Hepatocyte (in vitro differentiated cells): Measurements from ENCODE around the gene RANBP6. TPM values are rescaled to one million over a fixed set of nuclear protein-coding genes. Genes with fewer than 3 reads are reported as not detected.

Experiments used
- DNase-seq: peaks from one replicate; pipeline ENCODE4 v3.0.0-alpha.2; 2016; ENCODE audit warnings: low spot score
- H2AFZ ChIP-seq: fragments of 200-600 bp; sonication (generic); 2 replicates; pipeline ENCODE4 v1.6.0; 2016; ENCODE audit warnings: antibody characterized with exemption, mild to moderate bottlenecking
- H3K27ac ChIP-seq: fragments of 200-600 bp; sonication (generic); 2 replicates; pipeline ENCODE4 v1.5.1; 2016; ENCODE audit warnings: mild to moderate bottlenecking
- H3K27me3 ChIP-seq: fragments of 200-600 bp; sonication (generic); 2 replicates; pipeline ENCODE4 v1.6.1; 2016
- H3K36me3 ChIP-seq: fragments of 200-600 bp; sonication (generic); replicated peaks from 2 replicates; pipeline ENCODE4 v1.5.1; 2016; ENCODE audit warnings: low read depth; ENCODE audit not compliant: insufficient read depth
- H3K4me1 ChIP-seq: fragments of 200-600 bp; sonication (generic); 2 replicates; pipeline ENCODE4 v1.5.1; 2016; ENCODE audit warnings: mild to moderate bottlenecking, moderate library complexity; ENCODE audit not compliant: insufficient read depth
- H3K4me2 ChIP-seq: fragments of 200-600 bp; sonication (generic); 2 replicates; pipeline ENCODE4 v1.6.0; 2016
- H3K4me3 ChIP-seq: fragments of 200-600 bp; sonication (generic); 2 replicates; pipeline ENCODE4 v1.5.1; 2016; ENCODE audit warnings: mild to moderate bottlenecking
- H3K79me2 ChIP-seq: fragments of 200-600 bp; sonication (generic); 2 replicates; pipeline ENCODE4 v1.6.0; 2017; ENCODE audit warnings: mild to moderate bottlenecking
- H3K9me2 ChIP-seq: fragments of 200-600 bp; sonication (generic); replicated peaks from 2 replicates; pipeline ENCODE4 v1.6.0; 2017; ENCODE audit warnings: mild to moderate bottlenecking; ENCODE audit not compliant: insufficient read depth
- H3K9me3 ChIP-seq: fragments of 200-600 bp; sonication (generic); 2 replicates; pipeline ENCODE4 v1.5.1; 2016; ENCODE audit warnings: low read depth, mild to moderate bottlenecking
- H4K20me1 ChIP-seq: fragments of 200-600 bp; sonication (generic); 2 replicates; pipeline ENCODE4 v1.6.0; 2016; ENCODE audit warnings: mild to moderate bottlenecking; ENCODE audit not compliant: insufficient read depth, poor library complexity, severe bottlenecking
- EZH2 ChIP-seq: fragments of 200-600 bp; sonication (generic); IDR thresholded peaks from 2 replicates; pipeline ENCODE4 v1.6.1; 2016; ENCODE audit warnings: antibody characterized with exemption, mild to moderate bottlenecking, borderline replicate concordance
- EZH2phosphoT487 ChIP-seq: fragments of 200-600 bp; sonication (generic); IDR thresholded peaks from one replicate; pipeline ENCODE4 v1.6.1; 2018; ENCODE audit warnings: antibody characterized with exemption, mild to moderate bottlenecking, low read depth, moderate library complexity; ENCODE audit not compliant: unreplicated experiment, severe bottlenecking
- WGBS: methylation state at CpG from one replicate; pipeline ENCODE4 v1.1.6; 2016; ENCODE audit warnings: low lambda C conversion rate; ENCODE audit errors: missing lambda C conversion rate; 5-methylcytosine and 5-hydroxymethylcytosine counted together
- polyA plus RNA-seq: library from polyadenylated mRNA; unstranded; fragments of >200 nt; fragmentation: Nextera tagmentation; extraction: Ambion mirVana; gene quantifications from 2 replicates; pipeline ENCODE4 v1.2.1, GENCODE V29; 2016
- total RNA-seq: library from RNA; depleted of rRNA; stranded (reverse); fragments of >200 nt; gene quantifications from 2 replicates; pipeline ENCODE4 v1.2.3, GENCODE V29; 2014
- TF ChIP-seq, protein P1 (sequence below): fragments of 200-600 bp; sonication (generic); IDR thresholded peaks from 2 replicates; pipeline ENCODE4 v1.5.1; 2016; ENCODE audit warnings: antibody characterized with exemption, mild to moderate bottlenecking; ENCODE audit not compliant: poor library complexity

RANBP6 gene
- total and polyA plus RNA-seq, 2 experiments from 2014 or later, result 8.2 to 25.9 TPM

DNA sequence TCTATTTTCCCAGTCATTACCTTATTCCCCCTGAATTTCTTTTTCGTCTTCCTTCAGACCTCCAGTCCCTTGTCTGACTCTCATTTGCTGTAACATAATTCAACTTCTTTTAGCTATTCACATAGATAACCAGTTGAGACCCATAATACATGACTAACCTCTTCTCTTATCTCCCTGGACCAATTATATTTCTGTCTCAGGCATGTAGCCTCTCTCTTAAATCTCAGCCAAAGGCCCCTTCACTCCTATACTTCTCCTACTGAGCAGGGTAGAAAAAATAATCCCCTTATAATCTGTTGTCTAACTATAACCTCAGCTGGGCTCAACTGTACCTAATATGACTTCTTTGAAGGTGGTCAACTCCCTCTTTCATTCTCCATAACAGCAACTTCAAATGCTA lies 20.9 kb downstream of the RANBP6 start:
- H2AFZ ChIP-seq, result no peak overlapping the region
- H3K4me1 ChIP-seq, result no peaks in the 10 kb centered on the region
- DNase-seq, result no peak
- H3K4me3 ChIP-seq, result no peak overlapping the region
- 82% methylated on average over 1 of the region's 1 CpG for WGBS
- no peaks in the 10 kb centered on the region for H3K9me2 ChIP-seq
- no peaks in the 10 kb centered on the region for H3K9me3 ChIP-seq
- no peaks in the 10 kb centered on the region for H3K36me3 ChIP-seq
- H4K20me1 ChIP-seq, result peaks cover 48% of the 10 kb centered on the region
- H3K79me2 ChIP-seq, result peaks cover 95% of the 10 kb centered on the region
- H3K27ac ChIP-seq, result no peak overlapping the region
- no peak overlapping the region for H3K4me2 ChIP-seq
- no peak for TF ChIP-seq EZH2
- TF ChIP-seq, protein P1, sequence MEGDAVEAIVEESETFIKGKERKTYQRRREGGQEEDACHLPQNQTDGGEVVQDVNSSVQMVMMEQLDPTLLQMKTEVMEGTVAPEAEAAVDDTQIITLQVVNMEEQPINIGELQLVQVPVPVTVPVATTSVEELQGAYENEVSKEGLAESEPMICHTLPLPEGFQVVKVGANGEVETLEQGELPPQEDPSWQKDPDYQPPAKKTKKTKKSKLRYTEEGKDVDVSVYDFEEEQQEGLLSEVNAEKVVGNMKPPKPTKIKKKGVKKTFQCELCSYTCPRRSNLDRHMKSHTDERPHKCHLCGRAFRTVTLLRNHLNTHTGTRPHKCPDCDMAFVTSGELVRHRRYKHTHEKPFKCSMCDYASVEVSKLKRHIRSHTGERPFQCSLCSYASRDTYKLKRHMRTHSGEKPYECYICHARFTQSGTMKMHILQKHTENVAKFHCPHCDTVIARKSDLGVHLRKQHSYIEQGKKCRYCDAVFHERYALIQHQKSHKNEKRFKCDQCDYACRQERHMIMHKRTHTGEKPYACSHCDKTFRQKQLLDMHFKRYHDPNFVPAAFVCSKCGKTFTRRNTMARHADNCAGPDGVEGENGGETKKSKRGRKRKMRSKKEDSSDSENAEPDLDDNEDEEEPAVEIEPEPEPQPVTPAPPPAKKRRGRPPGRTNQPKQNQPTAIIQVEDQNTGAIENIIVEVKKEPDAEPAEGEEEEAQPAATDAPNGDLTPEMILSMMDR, result no peak
- no peak for TF ChIP-seq EZH2phosphoT487
- H3K27me3 ChIP-seq, result no peaks in the 10 kb centered on the region

DNA sequence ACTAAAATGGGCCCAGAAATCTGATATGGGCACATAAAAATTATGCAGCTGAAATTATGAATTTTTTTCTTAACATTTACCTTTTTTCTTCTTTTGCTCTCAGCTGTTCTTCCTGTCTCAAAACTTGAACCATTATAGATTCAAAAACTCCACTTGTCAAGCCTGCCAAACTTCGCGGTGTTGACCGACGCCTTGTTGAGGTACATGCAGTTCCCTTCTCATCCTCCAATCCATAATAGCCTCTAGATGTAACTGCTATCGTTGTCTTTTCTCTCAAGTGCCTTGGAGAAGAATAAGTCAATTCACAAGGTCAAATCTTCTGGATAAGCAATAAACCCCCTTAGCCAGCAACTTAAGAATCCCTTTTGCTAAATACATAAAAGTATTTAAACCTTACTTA lies 27.2 kb downstream of the RANBP6 start:
- H3K4me3 ChIP-seq, result no peak overlapping the region
- H3K4me2 ChIP-seq, result no peak overlapping the region
- no peaks in the 10 kb centered on the region for H3K36me3 ChIP-seq
- DNase-seq, result no peak
- 97% methylated on average over 5 of the region's 5 CpGs for WGBS
- peaks cover under 1% of the 10 kb centered on the region for H4K20me1 ChIP-seq
- peaks cover 1% of the 10 kb centered on the region for H3K4me1 ChIP-seq
- H3K9me2 ChIP-seq, result no peaks in the 10 kb centered on the region
- H2AFZ ChIP-seq, result no peak overlapping the region
- no peak overlapping the region for H3K27ac ChIP-seq
- no peaks in the 10 kb centered on the region for H3K27me3 ChIP-seq
- TF ChIP-seq, protein P1, result no peak
- TF ChIP-seq EZH2phosphoT487, result no peak
- no peak for TF ChIP-seq EZH2
- H3K79me2 ChIP-seq, result peaks cover 44% of the 10 kb centered on the region
- no peaks in the 10 kb centered on the region for H3K9me3 ChIP-seq

DNA sequence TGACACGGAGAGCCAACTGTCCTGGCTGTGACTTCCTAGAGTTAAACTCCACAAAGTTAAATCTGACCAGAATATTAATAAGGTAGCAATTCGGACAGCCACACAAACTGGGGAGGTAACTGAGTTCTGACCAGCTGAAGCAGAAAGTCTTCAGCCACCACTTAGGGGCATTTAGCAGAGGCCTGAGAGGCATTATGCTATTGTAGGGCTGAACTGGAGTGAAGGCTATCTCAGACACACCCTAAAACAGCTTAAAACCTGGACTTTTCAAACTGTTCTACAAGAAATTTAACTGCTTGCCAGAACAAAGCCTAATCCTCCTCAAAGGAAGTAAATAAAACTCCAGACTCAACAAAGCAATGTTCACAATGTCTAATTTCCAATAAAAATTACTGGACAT lies 32.4 kb downstream of the RANBP6 start:
- TF ChIP-seq EZH2phosphoT487 (no peak), EZH2 (no peak)
- TF ChIP-seq, protein P1, result no peak
- Histone ChIP-seq H3K27me3 (no peaks in the 10 kb centered on the region), H2AFZ (no peak overlapping the region), H3K9me3 (no peaks in the 10 kb centered on the region), H3K27ac (peak overlapping the region; percentile 47), H3K9me2 (no peaks in the 10 kb centered on the region), H3K36me3 (no peaks in the 10 kb centered on the region), H3K79me2 (peaks cover 22% of the 10 kb centered on the region), H3K4me1 (peaks cover 6% of the 10 kb centered on the region), H4K20me1 (no peaks in the 10 kb centered on the region), H3K4me2 (no peak overlapping the region), H3K4me3 (no peak overlapping the region)
- no peak for DNase-seq
- 93% methylated on average over 2 of the region's 2 CpGs for WGBS

DNA sequence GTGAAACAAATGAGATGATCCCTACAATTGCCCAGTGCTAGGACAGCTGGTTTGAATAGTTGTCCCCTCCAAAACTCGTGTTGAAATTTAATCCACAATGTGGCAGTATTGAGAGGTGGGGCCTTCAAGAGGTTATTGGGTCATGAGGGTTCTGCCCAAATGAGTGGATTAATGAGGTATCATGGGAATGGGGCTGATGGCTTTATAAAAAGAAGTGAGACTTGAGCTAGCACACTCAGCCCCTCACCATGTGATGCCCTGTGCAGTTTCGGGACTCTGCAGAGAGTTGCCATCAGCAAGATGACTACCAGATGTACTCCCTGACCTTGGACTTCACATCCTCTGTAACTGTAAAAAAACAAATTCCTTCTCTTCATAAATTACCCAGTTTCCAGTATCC lies 33.1 kb downstream of the RANBP6 start:
- 79% methylated on average over 2 of the region's 2 CpGs for WGBS
- no peak overlapping the region for H2AFZ ChIP-seq

More for the DNA sequence above, 33.1 kb downstream of the RANBP6 start:
- Histone ChIP-seq H3K4me3 (no peak overlapping the region), H3K27me3 (no peaks in the 10 kb centered on the region), H3K9me2 (no peaks in the 10 kb centered on the region), H3K9me3 (no peaks in the 10 kb centered on the region), H3K4me2 (no peak overlapping the region), H3K79me2 (peaks cover 19% of the 10 kb centered on the region), H3K4me1 (peaks cover 6% of the 10 kb centered on the region), H4K20me1 (no peaks in the 10 kb centered on the region), H3K36me3 (no peaks in the 10 kb centered on the region), H3K27ac (no peak overlapping the region)
- DNase-seq, result no peak
- TF ChIP-seq, protein P1, result no peak
- TF ChIP-seq EZH2 (no peak), EZH2phosphoT487 (no peak)
